NCI-H526 (cell line): Measurements from ENCODE around the gene BDKRB2.

Experiments used
- DNase-seq, 2 experiments: peaks; one replicate each; lab custom pipeline; 2025; lab: John Stamatoyannopoulos, UW

BDKRB2 gene

DNA sequence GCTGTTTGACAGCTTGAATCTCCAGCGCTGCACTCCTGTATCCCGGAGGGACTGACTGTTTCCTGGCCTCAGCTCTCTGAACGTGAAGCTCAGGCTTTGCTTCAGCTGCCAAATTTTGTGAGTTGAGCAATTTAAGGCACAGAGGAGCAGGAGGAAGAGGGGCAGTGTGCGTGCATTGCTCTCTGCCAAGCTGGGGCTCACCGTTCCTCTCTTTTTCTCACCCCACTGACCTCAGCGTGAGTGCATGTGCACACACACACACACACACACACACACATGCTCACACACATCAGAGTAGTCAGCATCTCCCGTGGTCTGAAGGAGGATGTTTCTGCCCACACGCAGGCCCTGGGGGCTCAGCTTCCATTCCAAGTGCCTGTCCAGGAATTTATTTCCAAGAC is 27.8 kb upstream of the BDKRB2 start:
- no peak for DNase-seq

DNA sequence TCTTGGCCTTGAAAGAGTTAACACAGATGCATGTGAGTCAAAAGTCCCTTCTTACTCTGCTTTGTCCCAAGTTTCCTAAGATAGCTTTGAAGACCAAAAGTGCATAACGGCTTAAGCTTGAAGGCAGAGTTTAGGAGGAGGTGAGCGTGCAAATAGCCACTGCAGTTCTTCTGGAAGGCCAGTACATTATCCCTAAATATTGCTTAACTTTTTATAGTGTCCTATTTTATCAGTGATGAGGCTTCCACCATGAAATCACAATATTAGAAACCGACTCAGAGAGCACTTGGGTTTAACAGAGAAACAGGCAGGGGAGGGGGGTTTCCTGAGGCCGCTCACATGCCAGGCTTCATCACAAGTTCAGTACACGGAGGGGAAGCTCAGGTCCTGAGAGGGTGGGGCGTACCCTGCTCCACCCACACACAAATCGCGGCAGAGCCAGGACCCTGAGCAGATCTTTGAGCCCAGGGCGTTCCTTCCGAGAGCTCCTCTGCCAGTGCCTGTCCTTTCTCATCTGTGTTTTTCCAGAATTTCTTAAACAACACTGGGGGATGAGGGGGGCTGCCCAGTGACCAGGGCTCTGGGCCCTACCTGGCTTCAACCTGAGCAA is 26.8 kb upstream of the BDKRB2 start:
- DNase-seq = no peak

DNA sequence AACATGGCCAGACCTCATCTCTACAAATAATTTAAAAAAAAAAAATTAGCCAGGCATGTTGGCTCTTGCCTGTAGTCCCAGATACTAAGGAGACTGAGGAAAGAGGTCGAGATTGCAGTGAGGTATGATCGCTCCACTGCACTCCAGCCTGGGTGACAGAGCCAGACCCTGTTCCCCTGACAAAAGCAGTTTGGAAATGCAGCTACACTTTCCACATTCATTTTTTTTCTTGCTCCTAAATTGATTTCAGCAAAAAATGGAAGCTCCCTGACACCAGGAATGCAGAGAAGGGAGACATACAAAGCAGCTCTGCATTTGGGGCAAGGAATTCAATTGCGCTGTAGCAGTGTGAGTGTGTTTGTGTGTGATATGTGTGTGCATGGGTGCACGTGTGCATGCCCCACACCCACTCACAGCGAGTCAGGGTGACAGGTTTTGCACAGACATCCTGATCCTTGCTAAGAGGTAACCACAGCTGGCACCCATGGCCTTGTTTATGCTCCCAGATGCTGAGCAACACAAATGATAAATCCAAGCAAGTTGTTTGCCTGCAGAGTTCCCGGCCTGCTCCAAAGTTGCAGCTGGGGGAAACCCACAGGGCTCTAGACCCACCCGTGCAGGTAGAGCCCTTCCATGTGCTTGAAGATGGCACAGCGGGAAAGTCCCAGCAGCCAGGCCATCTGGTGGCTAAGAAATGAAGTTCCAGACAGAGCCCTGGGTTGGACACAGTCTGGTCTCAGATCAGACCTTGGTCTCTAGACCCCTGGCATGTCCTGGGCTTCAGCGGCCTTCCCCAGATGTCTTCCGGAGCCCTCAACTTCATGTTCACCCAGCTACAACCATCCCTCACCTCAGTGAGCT is 25.9 kb upstream of the BDKRB2 start:
- DNase-seq = no peak

DNA sequence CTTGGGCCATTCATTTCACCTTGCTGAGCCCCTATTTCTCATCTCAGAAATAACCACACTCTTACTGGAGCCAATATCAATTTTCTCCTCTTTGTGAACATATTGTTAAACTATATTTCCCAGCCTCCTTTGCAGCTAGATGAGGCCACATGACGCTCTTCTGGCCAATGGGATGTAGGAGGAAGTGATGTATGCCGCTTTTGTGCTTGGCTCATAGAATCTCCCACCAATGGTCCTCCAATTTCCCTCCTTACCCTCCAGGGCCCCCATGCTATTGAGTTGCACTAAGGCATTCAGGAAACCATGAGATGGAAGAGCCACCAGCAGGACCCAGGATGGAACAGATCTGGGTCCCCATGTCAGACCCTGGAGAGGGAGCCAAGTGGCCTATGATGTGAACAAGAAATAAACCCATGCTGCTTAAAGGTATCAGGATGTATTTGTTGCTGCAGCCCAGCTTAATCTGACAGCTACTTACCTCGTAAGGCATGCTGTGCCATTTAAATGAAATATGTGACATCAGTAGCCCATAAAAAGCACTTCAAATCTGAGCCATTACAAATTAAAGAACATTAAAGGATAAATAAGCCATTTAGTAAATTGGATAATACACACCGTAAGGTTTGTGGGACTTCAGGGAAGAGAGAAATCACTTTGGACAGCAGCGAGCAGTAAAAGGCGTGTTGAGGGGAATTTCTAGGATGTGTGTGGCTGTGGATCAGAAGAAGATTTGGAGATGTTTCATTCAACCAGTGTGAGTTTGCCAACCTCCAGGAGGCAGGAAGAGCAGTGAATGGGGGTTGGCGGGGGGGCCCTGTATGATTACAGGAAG is 24.4 kb upstream of the BDKRB2 start:
- DNase-seq = no peak

DNA sequence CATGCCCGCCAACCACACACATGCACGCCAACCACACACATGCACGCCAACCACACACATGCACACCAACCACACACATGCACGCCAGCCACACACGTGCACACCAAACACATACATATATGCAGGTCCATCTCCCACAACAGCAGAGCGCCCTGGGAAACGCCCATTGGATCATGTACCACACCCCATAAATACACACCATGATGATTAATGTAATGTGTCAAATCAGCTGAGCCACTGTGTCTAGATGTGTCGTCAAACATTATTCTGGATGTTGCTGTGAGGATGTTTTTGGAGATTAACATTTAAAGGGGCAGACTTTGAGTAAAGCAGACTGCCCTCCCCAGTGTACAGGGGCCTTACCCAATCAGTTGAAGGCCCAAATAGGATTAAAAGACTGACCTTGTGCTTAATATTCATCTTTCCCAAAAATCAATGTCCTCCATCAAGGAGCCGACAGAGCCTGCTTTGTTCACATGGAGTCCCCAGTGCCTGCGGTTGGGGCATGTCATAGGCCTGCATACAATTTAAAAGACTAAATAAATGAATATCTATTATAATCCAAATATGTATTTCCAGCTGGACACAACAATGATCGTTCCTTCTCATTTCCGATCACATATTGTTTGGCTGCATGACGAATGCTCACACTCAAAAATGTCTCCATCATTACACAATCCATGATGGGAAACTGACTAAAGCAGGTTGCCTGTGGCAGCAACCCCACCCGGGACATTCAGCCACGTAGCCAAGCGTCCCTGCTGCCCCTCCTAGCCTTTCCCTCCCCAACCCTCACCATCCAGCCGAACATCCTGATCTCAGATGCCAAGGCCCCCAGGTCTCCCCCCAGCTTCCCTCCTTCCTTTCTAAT is 23.2 kb upstream of the BDKRB2 start:
- DNase-seq = no peak

DNA sequence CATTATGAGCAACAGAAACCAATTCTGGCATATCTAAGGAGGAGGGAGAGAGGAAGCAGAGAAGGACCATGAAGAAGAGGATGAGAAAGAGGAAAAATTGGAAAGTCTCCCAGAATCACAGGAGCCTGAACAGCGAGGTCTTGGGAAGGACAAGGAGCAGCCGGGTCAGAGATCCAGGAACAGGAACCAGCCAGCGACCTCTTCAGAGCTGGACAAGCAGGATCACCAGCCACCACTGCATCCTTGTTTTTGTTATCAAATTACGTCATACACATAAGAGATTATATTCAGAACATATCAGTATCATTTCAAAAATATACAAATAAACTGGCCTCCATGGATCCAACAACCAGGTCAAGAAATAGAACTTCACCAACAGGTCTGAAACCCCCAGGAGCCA is 22.1 kb upstream of the BDKRB2 start:
- no peak for DNase-seq

DNA sequence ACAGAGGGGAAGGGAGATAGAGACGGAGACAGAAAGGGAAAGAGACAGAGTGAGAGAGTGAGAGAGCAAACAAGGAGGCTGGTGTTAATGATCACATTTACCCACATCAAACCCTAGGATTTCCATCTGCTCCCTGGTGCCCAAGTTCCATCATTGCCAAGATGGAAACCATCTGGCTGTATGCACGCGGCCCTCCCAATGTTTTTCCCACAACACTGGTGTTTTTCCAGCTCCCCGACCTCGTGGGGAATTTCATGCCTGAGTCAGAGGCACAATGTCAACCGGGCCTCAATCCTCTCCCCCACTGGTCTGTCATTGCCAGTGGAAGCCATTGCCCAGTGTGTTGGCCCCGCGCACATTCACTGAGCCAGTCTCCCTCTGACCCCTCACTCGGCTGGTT is 19.9 kb upstream of the BDKRB2 start:
- DNase-seq = no peak

DNA sequence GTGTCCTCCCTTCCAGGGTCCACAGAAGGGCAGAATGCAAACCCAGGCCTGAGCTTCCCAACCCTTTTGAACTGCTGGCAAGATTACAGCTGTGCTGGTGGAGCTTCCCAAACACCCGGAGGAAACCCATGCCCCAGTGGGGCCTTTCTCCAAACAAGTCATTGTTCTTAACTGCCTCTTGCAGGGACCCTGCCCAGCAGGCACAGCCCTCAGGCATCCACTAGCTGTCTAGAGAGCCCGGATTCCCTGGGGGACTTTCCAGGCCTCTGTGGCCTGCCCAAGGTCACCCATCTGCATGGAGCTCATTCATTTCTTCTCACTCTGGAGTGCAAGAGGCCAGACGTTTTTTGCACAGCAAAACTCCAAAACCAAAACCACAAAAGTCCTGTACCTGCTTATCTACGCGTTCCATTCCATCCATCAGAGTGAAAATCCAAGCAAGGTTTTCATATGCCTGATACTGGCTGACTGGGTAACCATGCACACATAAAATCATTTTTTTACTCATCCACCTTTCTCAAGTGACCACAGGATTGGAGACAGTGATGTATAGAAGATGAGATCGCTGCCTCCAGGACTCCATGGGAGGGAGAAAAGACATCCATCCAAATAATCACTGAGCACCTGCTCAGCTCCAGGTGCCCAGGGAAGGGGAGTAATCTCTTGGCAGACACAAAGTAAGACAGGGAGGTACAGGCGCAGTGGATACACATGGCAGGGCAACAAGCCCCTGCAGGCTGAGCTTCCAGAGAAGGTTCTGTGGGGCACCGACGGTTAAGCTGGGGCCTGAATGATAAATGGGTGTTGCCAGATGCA is 17.2 kb upstream of the BDKRB2 start:
- DNase-seq = no peak

DNA sequence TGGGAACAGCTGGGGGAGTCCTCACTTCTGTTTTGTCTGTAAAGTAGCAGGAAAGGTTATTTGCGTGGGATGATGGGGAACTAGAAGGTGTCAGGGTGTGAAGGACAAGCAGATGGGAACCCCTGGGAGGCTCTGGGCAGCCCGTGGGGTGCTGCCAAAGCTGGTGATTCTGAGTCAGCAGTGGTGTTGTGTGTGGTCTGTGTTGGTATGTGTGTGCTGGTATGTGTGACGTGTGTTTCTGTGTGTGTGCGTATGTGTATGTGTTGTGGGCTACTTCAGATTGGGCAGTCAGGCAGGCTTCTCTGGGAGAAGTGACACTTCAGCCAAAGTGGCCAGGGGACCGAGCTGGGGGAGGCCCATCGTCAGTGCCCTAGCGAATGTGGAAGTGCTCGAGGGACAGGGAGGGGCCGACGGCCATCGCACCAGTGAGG is 15.3 kb upstream of the BDKRB2 start:
- DNase-seq = no peak

DNA sequence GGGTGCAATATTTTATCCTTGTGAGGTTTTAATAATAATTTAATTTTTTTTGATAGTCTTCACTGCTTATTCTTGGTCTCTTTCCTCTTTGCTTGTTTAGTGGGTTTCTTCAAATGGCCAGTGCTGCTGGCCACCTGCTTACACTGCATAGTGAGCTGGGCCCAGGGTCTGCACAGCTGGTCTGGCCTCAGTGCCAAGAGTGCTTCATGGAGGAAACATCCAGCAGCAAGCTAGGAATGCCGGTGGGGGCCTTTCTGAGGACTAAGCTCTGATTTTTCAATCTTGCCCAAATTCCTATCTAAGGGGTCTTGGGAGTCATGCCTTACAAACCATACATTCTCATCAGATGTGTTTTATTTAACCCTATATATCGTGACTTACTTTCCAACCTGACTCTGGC is 13.3 kb upstream of the BDKRB2 start:
- no peak for DNase-seq

DNA sequence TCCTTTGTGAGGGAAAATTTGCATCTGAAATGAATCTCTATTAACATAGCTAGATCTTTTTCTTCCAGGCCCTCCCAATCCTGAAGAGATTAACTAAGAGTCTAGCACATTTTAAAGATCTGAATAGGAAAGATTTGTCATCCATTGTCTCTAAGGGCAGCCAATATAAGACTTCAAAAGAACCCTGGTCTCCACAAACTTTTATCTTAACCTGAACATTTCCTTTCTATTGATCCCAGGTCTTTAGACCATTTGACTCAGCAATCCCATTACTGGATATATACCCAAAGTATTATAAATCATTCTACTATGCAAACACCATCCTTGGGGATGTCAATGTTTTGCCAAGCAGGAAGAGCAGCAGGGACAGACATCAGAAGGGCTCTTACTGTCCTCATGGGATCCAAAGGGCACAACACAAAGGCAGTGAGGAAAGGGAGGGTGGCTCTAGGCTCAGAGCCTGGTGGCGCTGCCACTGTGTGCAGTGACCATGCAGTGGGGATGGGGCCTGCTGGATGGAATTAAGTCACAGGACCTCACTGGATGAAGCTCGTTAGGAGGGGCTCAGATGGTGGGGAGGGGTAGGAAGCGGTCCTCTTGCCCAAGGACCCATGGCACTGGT is 12.7 kb upstream of the BDKRB2 start:
- DNase-seq = peak in 1 of 2 experiments; percentile 19

DNA sequence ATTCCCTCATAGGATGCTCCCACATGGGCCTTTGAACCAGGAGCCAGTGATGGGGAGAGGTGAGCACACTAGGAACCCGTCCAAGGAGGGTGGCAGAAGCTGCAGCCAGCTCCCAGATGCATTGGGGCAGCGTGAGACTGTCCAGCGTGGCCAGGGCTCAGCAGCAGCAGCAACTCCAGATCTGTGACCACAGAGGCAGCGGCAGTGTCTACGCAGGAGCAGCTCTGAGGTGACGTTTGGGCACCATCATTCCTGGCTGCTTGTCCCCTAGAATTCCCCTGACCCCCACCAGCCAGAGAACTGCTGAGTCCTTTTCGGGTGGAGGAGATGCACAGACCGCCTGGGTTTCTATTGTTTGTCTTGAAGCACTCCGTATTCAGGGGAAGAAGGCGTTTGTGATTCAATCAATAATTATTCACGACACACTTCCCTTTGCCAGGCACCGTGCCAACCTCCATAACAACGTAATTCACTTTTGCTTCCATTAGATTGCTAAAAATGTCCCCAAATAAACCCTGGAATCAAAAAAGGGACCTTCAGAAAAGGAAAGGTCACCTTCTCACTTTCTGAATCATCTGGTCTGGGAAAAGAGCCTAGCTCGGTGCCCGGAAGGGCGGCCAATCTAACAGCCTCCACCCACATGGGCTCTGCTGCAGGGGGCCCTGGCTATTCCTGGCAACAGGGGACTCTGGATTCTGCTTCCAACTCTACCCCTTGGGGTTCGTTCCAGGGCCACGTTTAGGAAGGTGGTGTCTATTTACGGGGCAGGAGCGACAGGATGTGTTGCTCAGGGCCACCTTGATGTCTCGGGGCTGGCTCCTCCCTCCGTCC is 11.4 kb upstream of the BDKRB2 start:
- DNase-seq = no peak

DNA sequence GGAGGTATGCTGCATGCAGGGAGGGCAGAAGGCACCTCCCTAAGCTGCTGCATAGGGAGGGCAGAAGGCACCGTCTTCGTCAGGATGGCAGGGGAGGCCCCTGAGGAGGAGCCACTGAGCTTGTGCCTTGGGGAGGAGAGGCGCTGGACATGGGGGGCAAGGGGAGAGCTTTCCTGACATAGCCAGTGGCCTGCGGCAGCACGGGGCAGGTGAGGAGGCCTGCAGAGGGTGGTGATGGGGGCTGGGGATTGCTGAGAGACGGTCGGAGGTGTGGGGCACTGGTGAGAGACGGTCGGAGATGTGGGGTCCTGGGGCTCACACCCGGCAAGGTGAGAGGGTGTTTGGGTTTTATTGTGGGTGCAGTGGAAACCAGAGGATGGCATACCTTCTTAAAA is 10.4 kb upstream of the BDKRB2 start:
- no peak for DNase-seq

DNA sequence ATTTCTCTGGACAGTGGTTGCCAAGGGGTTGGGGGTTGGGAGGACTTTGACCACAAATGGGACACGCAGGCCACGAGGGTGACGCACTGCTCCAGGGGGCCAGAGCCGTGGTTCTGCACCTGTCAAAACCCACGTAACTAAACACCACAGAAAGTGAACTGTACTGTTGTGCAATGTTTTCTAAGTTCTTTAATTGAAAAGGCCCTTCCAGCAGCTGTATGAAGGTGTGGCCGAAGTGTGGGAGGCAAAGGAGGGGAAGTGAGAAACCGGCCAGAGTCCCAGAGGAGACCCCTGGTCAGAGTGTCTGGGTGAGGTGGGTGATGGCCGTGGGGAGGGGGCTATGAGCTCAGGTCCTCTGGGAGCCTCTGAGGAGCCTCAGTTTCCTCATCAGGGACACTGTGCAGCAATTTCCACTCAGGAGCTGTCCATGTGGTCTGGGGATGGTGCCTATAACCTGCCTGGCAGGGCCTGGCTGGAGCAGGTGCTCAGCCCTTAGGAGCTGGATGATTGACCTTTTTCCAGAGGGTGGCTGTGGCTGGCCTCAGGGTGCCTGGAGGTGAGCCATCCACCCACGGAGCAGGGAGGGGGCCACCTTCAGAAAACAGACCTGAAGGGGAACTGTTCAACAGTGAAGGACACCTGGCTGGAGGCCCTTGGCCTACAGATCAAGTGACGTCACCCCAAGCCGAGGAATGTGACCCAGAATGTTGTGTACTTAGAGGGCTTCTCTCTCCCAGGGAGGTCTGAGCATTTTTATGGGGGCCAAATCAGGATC is 9.8 kb upstream of the BDKRB2 start:
- no peak for DNase-seq

DNA sequence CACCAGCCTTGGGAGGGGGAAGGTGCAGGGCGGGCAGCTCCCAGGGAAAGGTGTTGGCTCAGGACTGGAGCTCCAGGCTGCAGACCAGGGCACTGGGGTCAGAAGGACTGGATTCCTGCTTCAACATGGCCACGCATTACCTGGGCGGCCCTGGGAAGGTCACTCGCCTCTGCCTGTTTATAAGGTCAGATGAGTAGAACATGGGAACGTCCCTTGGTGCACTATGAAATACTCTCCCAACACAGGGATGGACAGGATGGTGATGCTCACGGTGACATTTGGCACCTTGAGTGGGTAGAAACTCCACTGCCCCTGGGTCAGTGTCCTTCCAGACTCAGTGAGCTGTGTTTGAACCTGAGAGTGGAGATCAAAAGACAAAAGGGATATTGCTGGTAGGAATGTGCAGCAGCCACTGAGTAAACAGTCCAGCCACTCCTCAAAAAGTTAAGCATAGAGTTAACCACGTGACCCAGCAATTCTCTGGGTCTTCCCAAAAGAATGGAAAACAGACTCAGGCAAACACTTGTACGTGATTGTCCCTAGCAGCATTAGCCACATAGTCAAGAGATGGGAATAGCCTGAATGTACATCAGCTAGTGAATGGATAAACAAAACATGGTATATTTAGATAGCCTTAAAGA is 9.1 kb upstream of the BDKRB2 start:
- DNase-seq = no peak

DNA sequence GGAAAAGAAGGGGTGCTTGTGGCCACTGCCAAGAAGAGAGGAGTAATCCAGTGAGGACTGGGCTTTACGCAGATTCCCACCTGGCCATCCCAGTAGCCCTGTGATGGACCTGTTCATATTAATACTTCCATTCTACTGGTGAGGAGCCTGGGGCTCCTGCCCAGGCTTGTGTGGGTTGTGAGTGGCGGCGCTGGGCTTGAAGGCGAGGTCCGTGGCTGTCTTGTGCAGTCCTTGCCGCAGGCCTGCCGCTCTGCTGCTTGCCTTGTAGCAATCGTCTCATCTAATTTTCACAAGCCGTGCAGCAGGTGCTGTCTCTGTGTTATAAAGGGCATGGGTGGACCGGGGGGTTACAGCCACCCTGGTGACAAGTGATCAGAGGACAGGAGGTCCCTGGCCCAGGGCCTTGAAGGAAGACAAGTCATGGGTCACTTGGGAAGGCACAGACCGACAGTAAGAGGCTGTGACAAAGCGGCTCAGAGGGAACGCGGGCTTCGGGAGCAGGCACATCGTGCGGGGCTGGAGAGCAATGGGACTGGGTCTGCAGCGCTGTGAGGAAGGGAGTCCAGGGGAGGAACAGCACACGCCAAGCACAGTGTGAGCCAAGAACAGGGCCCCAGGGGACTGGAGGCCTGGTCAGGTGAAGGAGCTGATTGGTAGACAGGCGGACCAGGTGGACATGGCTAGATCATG is 7.3 kb upstream of the BDKRB2 start:
- no peak for DNase-seq

DNA sequence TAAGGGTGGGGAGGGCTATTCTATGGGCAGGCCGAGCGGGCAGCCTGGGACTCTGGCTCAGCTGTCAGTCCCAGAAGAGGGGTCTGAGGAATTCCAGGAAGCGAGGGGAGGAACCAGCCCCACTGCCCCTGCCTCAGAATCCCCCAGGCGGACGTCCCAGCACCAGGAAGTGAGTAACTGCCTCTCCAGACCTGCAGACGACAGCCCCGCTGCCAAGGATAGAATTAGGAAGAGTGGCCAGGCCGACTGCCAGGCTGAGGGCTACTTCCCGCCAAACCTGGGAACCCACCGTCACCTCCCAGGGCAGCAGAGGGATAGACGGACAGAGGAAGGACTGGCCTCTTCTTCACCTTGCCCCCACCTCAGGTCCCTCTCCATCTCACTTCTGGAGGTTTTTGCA is 6.7 kb upstream of the BDKRB2 start:
- no peak for DNase-seq
